Mononuclear cell (primary cell): ENCODE results near the gene SYT15. TPM values are rescaled to one million over a fixed set of nuclear protein-coding genes. Genes with fewer than 3 reads are reported as not detected.
"Not testable (repeated sequence)": the region's sequence is repeated elsewhere in the genome, so short reads cannot be mapped to it uniquely, and the experiment has no call there.

Source experiments
- H3K27me3 ChIP-seq: 2 replicates; pipeline ENCODE4 v1.6.0; 2011; ENCODE audit warnings: low read length, control low read depth; ENCODE audit not compliant: insufficient read depth
- H3K4me1 ChIP-seq: 2 replicates; pipeline ENCODE4 v1.5.1; 2011; ENCODE audit warnings: mild to moderate bottlenecking, low read length, control low read depth; ENCODE audit not compliant: insufficient read depth
- H3K4me3 ChIP-seq: 2 replicates; pipeline ENCODE4 v1.5.1; 2011; ENCODE audit warnings: mild to moderate bottlenecking, low read length, moderate library complexity
- H3K9me3 ChIP-seq: 2 replicates; pipeline ENCODE4 v1.5.1; 2011; ENCODE audit warnings: low read depth, mild to moderate bottlenecking, control low read depth, low read length
- total RNA-seq: library from RNA; depleted of rRNA; stranded (reverse); fragments of >200 nt; gene quantifications from one replicate; pipeline ENCODE4 v1.2.3, GENCODE V29; 2012

The SYT15 gene
- total RNA-seq, 1 donor: 0.10 TPM

GRCh38 chr10:46589589-46589988, 10.7 kb downstream of the SYT15 start:
- not testable (repeated sequence) for H3K27me3 ChIP-seq, H3K9me3 ChIP-seq, H3K4me3 ChIP-seq, H3K4me1 ChIP-seq

- H3K4me1 ChIP-seq, H3K9me3 ChIP-seq, H3K27me3 ChIP-seq, H3K4me3 ChIP-seq: not testable (repeated sequence)
These were observed 12.1 kb downstream of the SYT15 start for GRCh38 chr10:46591053-46591452.

- not testable (repeated sequence) for H3K4me1 ChIP-seq, H3K27me3 ChIP-seq, H3K4me3 ChIP-seq, H3K9me3 ChIP-seq
These were observed 14.4 kb downstream of the SYT15 start for GRCh38 chr10:46593307-46593706.

GRCh38 chr10:46594453-46595063, 15.6 kb downstream of the SYT15 start:
- not testable (repeated sequence) for H3K9me3 ChIP-seq, H3K27me3 ChIP-seq, H3K4me1 ChIP-seq, H3K4me3 ChIP-seq

- not testable (repeated sequence) for H3K4me3 ChIP-seq, H3K4me1 ChIP-seq, H3K9me3 ChIP-seq, H3K27me3 ChIP-seq
These were observed 17.6 kb downstream of the SYT15 start for GRCh38 chr10:46596570-46596969.

- not testable (repeated sequence) for H3K9me3 ChIP-seq, H3K4me3 ChIP-seq, H3K4me1 ChIP-seq, H3K27me3 ChIP-seq
These were observed 18.8 kb downstream of the SYT15 start for GRCh38 chr10:46597616-46598246.

GRCh38 chr10:46600516-46600915, 21.6 kb downstream of the SYT15 start:
- H3K4me3 ChIP-seq, H3K4me1 ChIP-seq, H3K27me3 ChIP-seq, H3K9me3 ChIP-seq: not testable (repeated sequence)

GRCh38 chr10:46615540-46615939, 36.6 kb downstream of the SYT15 start:
- H3K9me3 ChIP-seq, H3K27me3 ChIP-seq, H3K4me1 ChIP-seq, H3K4me3 ChIP-seq: not testable (repeated sequence)

GRCh38 chr10:46616227-46616626, 37.3 kb downstream of the SYT15 start:
- H3K4me1 ChIP-seq, H3K27me3 ChIP-seq: not testable (repeated sequence)

GRCh38 chr10:46617134-46617533, 38.2 kb downstream of the SYT15 start:
- H3K4me3 ChIP-seq, H3K4me1 ChIP-seq, H3K9me3 ChIP-seq, H3K27me3 ChIP-seq: not testable (repeated sequence)

More at GRCh38 chr10:46616227-46616626, 37.3 kb downstream of the SYT15 start:
- not testable (repeated sequence) for H3K9me3 ChIP-seq, H3K4me3 ChIP-seq

GRCh38 chr10:46617913-46618312, 39.0 kb downstream of the SYT15 start:
- H3K4me1 ChIP-seq, H3K4me3 ChIP-seq, H3K27me3 ChIP-seq, H3K9me3 ChIP-seq: not testable (repeated sequence)

- not testable (repeated sequence) for H3K4me1 ChIP-seq, H3K27me3 ChIP-seq, H3K4me3 ChIP-seq, H3K9me3 ChIP-seq
These were observed 45.1 kb downstream of the SYT15 start for GRCh38 chr10:46623899-46624654.

GRCh38 chr10:46629805-46630204, 50.9 kb downstream of the SYT15 start:
- H3K9me3 ChIP-seq: not testable (repeated sequence)

GRCh38 chr10:46630816-46631215, 51.9 kb downstream of the SYT15 start:
- H3K4me3 ChIP-seq, H3K9me3 ChIP-seq, H3K27me3 ChIP-seq, H3K4me1 ChIP-seq: not testable (repeated sequence)

More at GRCh38 chr10:46629805-46630204, 50.9 kb downstream of the SYT15 start:
- not testable (repeated sequence) for H3K4me3 ChIP-seq, H3K27me3 ChIP-seq, H3K4me1 ChIP-seq

- not testable (repeated sequence) for H3K4me1 ChIP-seq, H3K9me3 ChIP-seq, H3K4me3 ChIP-seq, H3K27me3 ChIP-seq
These were observed 52.8 kb downstream of the SYT15 start for GRCh38 chr10:46631683-46632082.

- not testable (repeated sequence) for H3K27me3 ChIP-seq, H3K4me3 ChIP-seq, H3K9me3 ChIP-seq, H3K4me1 ChIP-seq
These were observed 55.8 kb downstream of the SYT15 start for GRCh38 chr10:46634698-46635097.
